ENCODE measurements around the gene NBEAL2. TPM values are rescaled to one million over a fixed set of nuclear protein-coding genes. Genes with fewer than 3 reads are reported as not detected.

Gene NBEAL2
- total RNA-seq, 1 experiment from 2014 or later, result 15.7 TPM

- no peak for DNase-seq (ENCODE audit: low spot score)
- H3K27me3 ChIP-seq (replicated peaks; ENCODE audit: insufficient read depth, low read depth, low read length, poor library complexity), result no peaks in the 10 kb centered on the region
- CTCF ChIA-PET, result no interaction called here
- POLR2A ChIA-PET (ENCODE audit: low non-redundant PET), result no interaction called here
- H3K36me3 ChIP-seq (ENCODE audit: insufficient read depth, low read length, poor library complexity, severe bottlenecking), result peaks cover 2% of the 10 kb centered on the region
- BruUV-seq (replicated peaks), result no TSS peak
- no peak for TF ChIP-seq EZH2 (IDR thresholded peaks at IDR 0.05; ENCODE audit: borderline replicate concordance, low read depth, low read length, poor library complexity, severe bottlenecking)
- TF ChIP-seq, protein P1, sequence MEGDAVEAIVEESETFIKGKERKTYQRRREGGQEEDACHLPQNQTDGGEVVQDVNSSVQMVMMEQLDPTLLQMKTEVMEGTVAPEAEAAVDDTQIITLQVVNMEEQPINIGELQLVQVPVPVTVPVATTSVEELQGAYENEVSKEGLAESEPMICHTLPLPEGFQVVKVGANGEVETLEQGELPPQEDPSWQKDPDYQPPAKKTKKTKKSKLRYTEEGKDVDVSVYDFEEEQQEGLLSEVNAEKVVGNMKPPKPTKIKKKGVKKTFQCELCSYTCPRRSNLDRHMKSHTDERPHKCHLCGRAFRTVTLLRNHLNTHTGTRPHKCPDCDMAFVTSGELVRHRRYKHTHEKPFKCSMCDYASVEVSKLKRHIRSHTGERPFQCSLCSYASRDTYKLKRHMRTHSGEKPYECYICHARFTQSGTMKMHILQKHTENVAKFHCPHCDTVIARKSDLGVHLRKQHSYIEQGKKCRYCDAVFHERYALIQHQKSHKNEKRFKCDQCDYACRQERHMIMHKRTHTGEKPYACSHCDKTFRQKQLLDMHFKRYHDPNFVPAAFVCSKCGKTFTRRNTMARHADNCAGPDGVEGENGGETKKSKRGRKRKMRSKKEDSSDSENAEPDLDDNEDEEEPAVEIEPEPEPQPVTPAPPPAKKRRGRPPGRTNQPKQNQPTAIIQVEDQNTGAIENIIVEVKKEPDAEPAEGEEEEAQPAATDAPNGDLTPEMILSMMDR (conservative IDR thresholded peaks at IDR 0.05; ENCODE audit: low read depth, low read length), result no peak
- H3K4me3 ChIP-seq (ENCODE audit: low read depth, low read length, poor library complexity, severe bottlenecking), result no peak overlapping the region
- H3K9me3 ChIP-seq (ENCODE audit: low read depth, low read length, poor library complexity, severe bottlenecking), result no peaks in the 10 kb centered on the region
- intact Hi-C loops (cut with micrococcal nuclease; ENCODE audit: unreplicated experiment), result no loop called here
- H3K27ac ChIP-seq (ENCODE audit: low read depth, low read length, poor library complexity, severe bottlenecking), result no peak overlapping the region
- peaks cover 6% of the 10 kb centered on the region for H3K4me1 ChIP-seq (ENCODE audit: insufficient read depth, low read length, poor library complexity, severe bottlenecking)
These were observed 45.4 kb upstream of the NBEAL2 start for GRCh38 chr3:46934072-46934471.

DNA sequence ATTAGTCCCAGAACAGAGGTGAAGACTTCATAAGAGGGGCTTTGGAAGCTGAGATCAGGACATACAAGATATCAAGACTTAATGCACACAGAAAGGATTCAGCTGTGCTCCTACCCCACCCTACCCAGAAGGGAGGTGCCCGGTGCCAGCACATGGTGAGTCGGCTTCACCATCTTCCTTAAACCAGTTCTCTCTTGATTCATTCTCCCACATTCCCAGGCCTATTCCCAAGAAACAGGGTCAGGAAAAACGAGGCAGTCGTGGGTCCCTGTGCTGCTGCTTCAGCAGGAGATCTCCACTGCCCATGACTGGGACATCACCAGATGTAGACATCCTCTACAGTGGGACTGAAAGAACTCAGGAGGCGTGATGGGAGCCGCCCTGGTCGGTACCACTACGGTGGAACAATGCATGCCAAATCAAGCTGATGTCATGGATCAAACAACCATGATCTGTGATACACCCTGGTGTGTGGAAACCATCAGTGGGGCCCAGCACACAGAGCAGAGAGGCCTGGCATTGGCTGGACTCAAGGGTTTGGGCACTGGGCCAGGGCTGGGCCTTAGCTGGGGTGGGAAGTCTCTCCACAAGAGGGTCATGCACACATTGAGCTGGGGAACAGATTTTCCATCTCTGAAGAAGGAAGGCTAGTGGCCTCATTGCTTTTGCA, 44.8 kb upstream of the NBEAL2 start:
- H3K4me1 ChIP-seq (ENCODE audit: insufficient read depth, low read length, poor library complexity, severe bottlenecking), result peaks cover 6% of the 10 kb centered on the region
- H3K27ac ChIP-seq (ENCODE audit: low read depth, low read length, poor library complexity, severe bottlenecking), result peak overlapping the region; percentile 16
- H3K27me3 ChIP-seq (replicated peaks; ENCODE audit: insufficient read depth, low read depth, low read length, poor library complexity), result no peaks in the 10 kb centered on the region
- no TSS peak for BruUV-seq (replicated peaks)
- no peaks in the 10 kb centered on the region for H3K9me3 ChIP-seq (ENCODE audit: low read depth, low read length, poor library complexity, severe bottlenecking)
- no peak for DNase-seq (ENCODE audit: low spot score)
- H3K4me3 ChIP-seq (ENCODE audit: low read depth, low read length, poor library complexity, severe bottlenecking), result no peak overlapping the region
- CTCF ChIA-PET, result interaction anchor here (1.6 kb wide), 1 partner anchor 12 kb away, joined by 4 read pairs; no protein-coding TSS in a partner anchor
- peaks cover 2% of the 10 kb centered on the region for H3K36me3 ChIP-seq (ENCODE audit: insufficient read depth, low read length, poor library complexity, severe bottlenecking)
- no peak for TF ChIP-seq EZH2 (IDR thresholded peaks at IDR 0.05; ENCODE audit: borderline replicate concordance, low read depth, low read length, poor library complexity, severe bottlenecking)
- TF ChIP-seq, protein P1 (conservative IDR thresholded peaks at IDR 0.05; ENCODE audit: low read depth, low read length), result no peak
- POLR2A ChIA-PET (ENCODE audit: low non-redundant PET), result no interaction called here
- intact Hi-C loops (cut with micrococcal nuclease; ENCODE audit: unreplicated experiment), result no loop called here

GRCh38 chr3:46935168-46935858, 44.2 kb upstream of the NBEAL2 start:
- no peaks in the 10 kb centered on the region for H3K9me3 ChIP-seq (ENCODE audit: low read depth, low read length, poor library complexity, severe bottlenecking)
- intact Hi-C loops (cut with micrococcal nuclease; ENCODE audit: unreplicated experiment), result no loop called here
- no TSS peak for BruUV-seq (replicated peaks)
- DNase-seq (ENCODE audit: low spot score), result peak; percentile 75
- CTCF ChIA-PET, result interaction anchor here (1.6 kb wide), 1 partner anchor 12 kb away, joined by 4 read pairs; no protein-coding TSS in a partner anchor
- TF ChIP-seq, protein P1 (conservative IDR thresholded peaks at IDR 0.05; ENCODE audit: low read depth, low read length), result 0 out of 2 replicates have a peak, but pooled peaks have one; percentile 17
- TF ChIP-seq EZH2 (IDR thresholded peaks at IDR 0.05; ENCODE audit: borderline replicate concordance, low read depth, low read length, poor library complexity, severe bottlenecking), result no peak
- H3K4me3 ChIP-seq (ENCODE audit: low read depth, low read length, poor library complexity, severe bottlenecking), result no peak overlapping the region
- H3K36me3 ChIP-seq (ENCODE audit: insufficient read depth, low read length, poor library complexity, severe bottlenecking), result peaks cover 2% of the 10 kb centered on the region
- POLR2A ChIA-PET (ENCODE audit: low non-redundant PET), result no interaction called here
- H3K27ac ChIP-seq (ENCODE audit: low read depth, low read length, poor library complexity, severe bottlenecking), result peak overlapping the region; percentile 16
- H3K27me3 ChIP-seq (replicated peaks; ENCODE audit: insufficient read depth, low read depth, low read length, poor library complexity), result no peaks in the 10 kb centered on the region
- H3K4me1 ChIP-seq (ENCODE audit: insufficient read depth, low read length, poor library complexity, severe bottlenecking), result peaks cover 6% of the 10 kb centered on the region

Data from A673 (cell line).